ENCODE data around the gene TNPO1. TPM values are rescaled to one million over a fixed set of nuclear protein-coding genes. Genes with fewer than 3 reads are reported as not detected.

TNPO1 gene
- total and polyA plus RNA-seq, 9 of the 15 experiments (the other 6 are each of a cell fraction or from before 2014, with no cell fraction given): 20.8 to 176 (median 97.9) TPM

DNA sequence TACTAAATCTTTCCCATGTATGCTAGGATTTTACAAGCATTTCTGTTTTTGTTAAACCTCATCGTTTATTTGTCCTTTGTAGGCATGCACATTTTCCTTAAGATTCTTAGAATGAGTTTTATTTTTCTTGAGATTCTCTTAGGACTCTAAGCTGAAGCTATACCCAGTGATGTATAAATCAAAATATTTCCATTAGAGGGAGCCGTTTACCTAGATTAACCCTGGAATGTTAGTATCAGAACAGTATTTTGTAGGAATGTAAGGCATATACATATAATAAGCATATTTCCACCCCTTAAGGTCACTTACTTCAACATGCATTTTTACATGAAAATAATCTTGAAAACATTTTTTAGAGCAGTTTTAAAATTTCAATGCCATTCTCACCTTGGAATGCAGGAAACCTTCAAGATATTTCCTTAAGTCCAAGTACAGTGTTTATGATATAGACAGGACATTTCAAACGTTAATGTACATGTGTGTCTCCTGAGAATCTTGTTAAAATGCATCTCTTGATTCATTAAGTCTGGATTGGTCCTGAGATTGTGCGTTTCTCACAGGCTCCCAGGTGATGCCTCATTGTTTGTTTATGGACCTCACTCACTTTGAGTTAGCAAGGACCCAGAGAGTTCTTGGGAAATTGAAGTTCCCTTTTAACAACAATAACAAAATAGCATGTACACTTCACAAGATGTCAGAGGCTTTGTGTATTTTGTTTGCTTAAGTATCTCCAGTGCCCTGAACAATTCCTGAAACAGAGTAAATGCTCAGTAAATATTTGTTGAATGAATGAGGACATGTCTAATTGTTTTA, 104.4 kb downstream of the TNPO1 start (continued):
- TF ChIP-seq, protein P1, sequence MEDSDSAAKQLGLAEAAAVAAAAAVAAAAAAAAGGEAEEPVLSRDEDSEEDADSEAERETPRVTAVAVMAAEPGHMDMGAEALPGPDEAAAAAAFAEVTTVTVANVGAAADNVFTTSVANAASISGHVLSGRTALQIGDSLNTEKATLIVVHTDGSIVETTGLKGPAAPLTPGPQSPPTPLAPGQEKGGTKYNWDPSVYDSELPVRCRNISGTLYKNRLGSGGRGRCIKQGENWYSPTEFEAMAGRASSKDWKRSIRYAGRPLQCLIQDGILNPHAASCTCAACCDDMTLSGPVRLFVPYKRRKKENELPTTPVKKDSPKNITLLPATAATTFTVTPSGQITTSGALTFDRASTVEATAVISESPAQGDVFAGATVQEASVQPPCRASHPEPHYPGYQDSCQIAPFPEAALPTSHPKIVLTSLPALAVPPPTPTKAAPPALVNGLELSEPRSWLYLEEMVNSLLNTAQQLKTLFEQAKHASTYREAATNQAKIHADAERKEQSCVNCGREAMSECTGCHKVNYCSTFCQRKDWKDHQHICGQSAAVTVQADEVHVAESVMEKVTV (CRISPR knock-in tag; IDR thresholded peaks at IDR 0.05): peak; percentile 60
- TF ChIP-seq SMC3 (conservative IDR thresholded peaks at IDR 0.05; ENCODE audit: insufficient read depth, low read depth, low read length) (peak; percentile 31; the same call in 1 of the 2 replicates), WHSC1 (IDR thresholded peaks at IDR 0.05; ENCODE audit: low read length) (no peak), TEAD2 (tag; IDR thresholded peaks at IDR 0.05) (no peak), TBL1XR1 (IDR thresholded peaks at IDR 0.05; ENCODE audit: low read length in 2 of 2) (no peak), NFRKB (IDR thresholded peaks at IDR 0.05; ENCODE audit: low read depth) (no peak), SETDB1 (IDR thresholded peaks at IDR 0.05; ENCODE audit: low read length) (no peak), RBM17 (IDR thresholded peaks at IDR 0.05; ENCODE audit: borderline replicate concordance, low read depth, low read length) (no peak), TCF3 (CRISPR knock-in tag; IDR thresholded peaks at IDR 0.05) (no peak)
- TF ChIP-seq, protein P2, sequence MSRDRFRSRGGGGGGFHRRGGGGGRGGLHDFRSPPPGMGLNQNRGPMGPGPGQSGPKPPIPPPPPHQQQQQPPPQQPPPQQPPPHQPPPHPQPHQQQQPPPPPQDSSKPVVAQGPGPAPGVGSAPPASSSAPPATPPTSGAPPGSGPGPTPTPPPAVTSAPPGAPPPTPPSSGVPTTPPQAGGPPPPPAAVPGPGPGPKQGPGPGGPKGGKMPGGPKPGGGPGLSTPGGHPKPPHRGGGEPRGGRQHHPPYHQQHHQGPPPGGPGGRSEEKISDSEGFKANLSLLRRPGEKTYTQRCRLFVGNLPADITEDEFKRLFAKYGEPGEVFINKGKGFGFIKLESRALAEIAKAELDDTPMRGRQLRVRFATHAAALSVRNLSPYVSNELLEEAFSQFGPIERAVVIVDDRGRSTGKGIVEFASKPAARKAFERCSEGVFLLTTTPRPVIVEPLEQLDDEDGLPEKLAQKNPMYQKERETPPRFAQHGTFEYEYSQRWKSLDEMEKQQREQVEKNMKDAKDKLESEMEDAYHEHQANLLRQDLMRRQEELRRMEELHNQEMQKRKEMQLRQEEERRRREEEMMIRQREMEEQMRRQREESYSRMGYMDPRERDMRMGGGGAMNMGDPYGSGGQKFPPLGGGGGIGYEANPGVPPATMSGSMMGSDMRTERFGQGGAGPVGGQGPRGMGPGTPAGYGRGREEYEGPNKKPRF (IDR thresholded peaks at IDR 0.05; ENCODE audit: low read depth, low read length): no peak
- TF ChIP-seq, protein P3, sequence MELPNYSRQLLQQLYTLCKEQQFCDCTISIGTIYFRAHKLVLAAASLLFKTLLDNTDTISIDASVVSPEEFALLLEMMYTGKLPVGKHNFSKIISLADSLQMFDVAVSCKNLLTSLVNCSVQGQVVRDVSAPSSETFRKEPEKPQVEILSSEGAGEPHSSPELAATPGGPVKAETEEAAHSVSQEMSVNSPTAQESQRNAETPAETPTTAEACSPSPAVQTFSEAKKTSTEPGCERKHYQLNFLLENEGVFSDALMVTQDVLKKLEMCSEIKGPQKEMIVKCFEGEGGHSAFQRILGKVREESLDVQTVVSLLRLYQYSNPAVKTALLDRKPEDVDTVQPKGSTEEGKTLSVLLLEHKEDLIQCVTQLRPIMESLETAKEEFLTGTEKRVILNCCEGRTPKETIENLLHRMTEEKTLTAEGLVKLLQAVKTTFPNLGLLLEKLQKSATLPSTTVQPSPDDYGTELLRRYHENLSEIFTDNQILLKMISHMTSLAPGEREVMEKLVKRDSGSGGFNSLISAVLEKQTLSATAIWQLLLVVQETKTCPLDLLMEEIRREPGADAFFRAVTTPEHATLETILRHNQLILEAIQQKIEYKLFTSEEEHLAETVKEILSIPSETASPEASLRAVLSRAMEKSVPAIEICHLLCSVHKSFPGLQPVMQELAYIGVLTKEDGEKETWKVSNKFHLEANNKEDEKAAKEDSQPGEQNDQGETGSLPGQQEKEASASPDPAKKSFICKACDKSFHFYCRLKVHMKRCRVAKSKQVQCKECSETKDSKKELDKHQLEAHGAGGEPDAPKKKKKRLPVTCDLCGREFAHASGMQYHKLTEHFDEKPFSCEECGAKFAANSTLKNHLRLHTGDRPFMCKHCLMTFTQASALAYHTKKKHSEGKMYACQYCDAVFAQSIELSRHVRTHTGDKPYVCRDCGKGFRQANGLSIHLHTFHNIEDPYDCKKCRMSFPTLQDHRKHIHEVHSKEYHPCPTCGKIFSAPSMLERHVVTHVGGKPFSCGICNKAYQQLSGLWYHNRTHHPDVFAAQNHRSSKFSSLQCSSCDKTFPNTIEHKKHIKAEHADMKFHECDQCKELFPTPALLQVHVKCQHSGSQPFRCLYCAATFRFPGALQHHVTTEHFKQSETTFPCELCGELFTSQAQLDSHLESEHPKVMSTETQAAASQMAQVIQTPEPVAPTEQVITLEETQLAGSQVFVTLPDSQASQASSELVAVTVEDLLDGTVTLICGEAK (IDR thresholded peaks at IDR 0.05): no peak
- TF ChIP-seq, protein P3 (CRISPR knock-in tag; IDR thresholded peaks at IDR 0.05): no peak
